DOHH2 (cell line): ENCODE results near the gene WAS.

Source experiments
- H3F3A ChIP-seq: fragments of 200-600 bp; sonication (generic), shearing (Covaris generic); 2 replicates; pipeline ENCODE4 v1.6.0; 2016; ENCODE audit warnings: antibody characterized with exemption, mild to moderate bottlenecking; ENCODE audit not compliant: control insufficient read depth, insufficient read depth
- H3K27ac ChIP-seq: fragments of 200-600 bp; sonication (generic); 2 replicates; pipeline ENCODE4 v1.5.1; 2014; ENCODE audit warnings: low read depth, mild to moderate bottlenecking, low read length, moderate library complexity
- H3K27me3 ChIP-seq: fragments of 200-600 bp; sonication (generic); 2 replicates; pipeline ENCODE4 v1.6.1; 2014; ENCODE audit warnings: mild to moderate bottlenecking, low read length, mixed read lengths; ENCODE audit not compliant: control insufficient read depth
- H3K36me3 ChIP-seq: fragments of 200-600 bp; sonication (generic); 2 replicates; pipeline ENCODE4 v1.6.1; 2014; ENCODE audit warnings: mild to moderate bottlenecking, low read length, moderate library complexity, mixed read lengths; ENCODE audit not compliant: control insufficient read depth
- H3K4me1 ChIP-seq: fragments of 200-600 bp; sonication (generic); 2 replicates; pipeline ENCODE4 v1.6.1; 2014; ENCODE audit warnings: mild to moderate bottlenecking, low read length, mixed read lengths; ENCODE audit not compliant: control insufficient read depth
- H3K4me2 ChIP-seq: fragments of 200-600 bp; sonication (generic); 2 replicates; pipeline ENCODE4 v1.6.0; 2014; ENCODE audit warnings: mild to moderate bottlenecking, low read length, moderate library complexity
- H3K4me3 ChIP-seq: fragments of 200-600 bp; sonication (generic); 2 replicates; pipeline ENCODE4 v1.5.1; 2014; ENCODE audit warnings: mild to moderate bottlenecking, low read length, mixed read lengths
- H3K79me2 ChIP-seq: fragments of 200-600 bp; sonication (generic); 2 replicates; pipeline ENCODE4 v1.6.1; 2014; ENCODE audit warnings: mild to moderate bottlenecking, low read length, mixed read lengths; ENCODE audit not compliant: control insufficient read depth
- H3K9me2 ChIP-seq: fragments of 200-600 bp; sonication (generic); replicated peaks from 2 replicates; pipeline ENCODE4 v1.6.1; 2014; ENCODE audit warnings: mild to moderate bottlenecking, low read length, mixed read lengths; ENCODE audit not compliant: control insufficient read depth
- H3K9me3 ChIP-seq: fragments of 200-600 bp; sonication (generic); 2 replicates; pipeline ENCODE4 v1.6.1; 2014; ENCODE audit warnings: antibody characterized with exemption, low read length, mixed read lengths; ENCODE audit not compliant: control insufficient read depth, insufficient read depth
- H4K20me1 ChIP-seq: fragments of 200-600 bp; sonication (generic); 2 replicates; pipeline ENCODE4 v1.6.0; 2014; ENCODE audit warnings: low read depth, mild to moderate bottlenecking, antibody characterized with exemption, low read length, moderate library complexity; ENCODE audit not compliant: control insufficient read depth, insufficient read depth
- EZH2phosphoT487 ChIP-seq: fragments of 200-600 bp; sonication (generic); IDR thresholded peaks from 2 replicates; pipeline ENCODE4 v1.6.1; 2017; ENCODE audit warnings: borderline replicate concordance, mild to moderate bottlenecking, antibody characterized with exemption, low read length, moderate library complexity, mixed read lengths
- TF ChIP-seq, protein P1 (sequence below): fragments of 200-600 bp; sonication (generic); IDR thresholded peaks from one replicate; pipeline ENCODE4 v1.5.1; 2014; ENCODE audit warnings: antibody characterized with exemption, mild to moderate bottlenecking, low read depth, low read length; ENCODE audit not compliant: poor library complexity, severe bottlenecking

The WAS gene

DNA sequence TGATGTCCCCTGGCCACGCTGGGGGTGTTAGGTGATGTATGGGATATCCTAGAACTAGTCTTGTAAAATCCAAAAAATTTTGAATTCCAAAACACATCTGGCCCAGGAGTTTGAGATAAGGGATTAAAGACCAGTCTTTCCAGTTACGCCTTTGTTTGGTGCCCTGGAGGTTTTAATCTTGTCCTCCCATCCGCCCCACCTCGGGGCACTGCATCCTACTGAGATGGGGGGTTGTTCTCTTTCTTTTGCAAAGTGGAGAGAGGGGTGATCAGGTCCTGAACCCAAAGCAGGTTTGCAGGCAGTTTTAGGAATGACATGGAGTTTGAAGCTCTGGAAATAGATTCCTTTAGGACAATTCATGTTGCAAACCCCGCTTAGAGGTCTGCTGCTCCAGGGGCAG is 14.7 kb downstream of the WAS start:
- Histone ChIP-seq H3K27ac (no peak overlapping the region), H3K79me2 (peaks cover 64% of the 10 kb centered on the region)

DNA sequence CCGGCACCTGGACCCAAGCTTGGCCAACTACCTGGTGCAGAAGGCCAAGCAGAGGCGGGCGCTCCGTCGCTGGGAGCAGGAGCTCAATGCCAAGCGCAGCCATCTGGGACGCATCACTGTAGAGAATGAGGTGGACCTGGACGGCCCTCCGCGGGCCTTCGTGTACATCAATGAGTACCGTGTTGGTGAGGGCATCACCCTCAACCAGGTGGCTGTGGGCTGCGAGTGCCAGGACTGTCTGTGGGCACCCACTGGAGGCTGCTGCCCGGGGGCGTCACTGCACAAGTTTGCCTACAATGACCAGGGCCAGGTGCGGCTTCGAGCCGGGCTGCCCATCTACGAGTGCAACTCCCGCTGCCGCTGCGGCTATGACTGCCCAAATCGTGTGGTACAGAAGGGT is 16.6 kb downstream of the WAS start:
- Histone ChIP-seq H3K9me2 (no peaks in the 10 kb centered on the region), H3K4me1 (peaks cover 19% of the 10 kb centered on the region), H3K27me3 (no peaks in the 10 kb centered on the region), H3K79me2 (peaks cover 80% of the 10 kb centered on the region), H3K36me3 (peaks cover 68% of the 10 kb centered on the region), H3K9me3 (no peaks in the 10 kb centered on the region), H3K4me2 (no peak overlapping the region), H3K4me3 (no peak overlapping the region), H4K20me1 (no peaks in the 10 kb centered on the region), H3K27ac (no peak overlapping the region), H3F3A (no peaks in the 10 kb centered on the region)
- TF ChIP-seq, protein P1, sequence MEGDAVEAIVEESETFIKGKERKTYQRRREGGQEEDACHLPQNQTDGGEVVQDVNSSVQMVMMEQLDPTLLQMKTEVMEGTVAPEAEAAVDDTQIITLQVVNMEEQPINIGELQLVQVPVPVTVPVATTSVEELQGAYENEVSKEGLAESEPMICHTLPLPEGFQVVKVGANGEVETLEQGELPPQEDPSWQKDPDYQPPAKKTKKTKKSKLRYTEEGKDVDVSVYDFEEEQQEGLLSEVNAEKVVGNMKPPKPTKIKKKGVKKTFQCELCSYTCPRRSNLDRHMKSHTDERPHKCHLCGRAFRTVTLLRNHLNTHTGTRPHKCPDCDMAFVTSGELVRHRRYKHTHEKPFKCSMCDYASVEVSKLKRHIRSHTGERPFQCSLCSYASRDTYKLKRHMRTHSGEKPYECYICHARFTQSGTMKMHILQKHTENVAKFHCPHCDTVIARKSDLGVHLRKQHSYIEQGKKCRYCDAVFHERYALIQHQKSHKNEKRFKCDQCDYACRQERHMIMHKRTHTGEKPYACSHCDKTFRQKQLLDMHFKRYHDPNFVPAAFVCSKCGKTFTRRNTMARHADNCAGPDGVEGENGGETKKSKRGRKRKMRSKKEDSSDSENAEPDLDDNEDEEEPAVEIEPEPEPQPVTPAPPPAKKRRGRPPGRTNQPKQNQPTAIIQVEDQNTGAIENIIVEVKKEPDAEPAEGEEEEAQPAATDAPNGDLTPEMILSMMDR = no peak
- TF ChIP-seq EZH2phosphoT487 = no peak

More for the DNA sequence above, 14.7 kb downstream of the WAS start:
- H4K20me1 ChIP-seq = no peaks in the 10 kb centered on the region
- H3K4me3 ChIP-seq = no peak overlapping the region; the same call in 1 of the 2 replicates
- peak overlapping the region; percentile 75; the same call in 1 of the 2 replicates for H3K4me2 ChIP-seq
- peaks cover 52% of the 10 kb centered on the region for H3K36me3 ChIP-seq
- no peaks in the 10 kb centered on the region for H3K9me3 ChIP-seq
- no peaks in the 10 kb centered on the region for H3K9me2 ChIP-seq
- no peaks in the 10 kb centered on the region for H3K27me3 ChIP-seq
- H3F3A ChIP-seq = no peaks in the 10 kb centered on the region
- peaks cover 22% of the 10 kb centered on the region for H3K4me1 ChIP-seq
- no peak for TF ChIP-seq EZH2phosphoT487
- TF ChIP-seq, protein P1 = no peak

DNA sequence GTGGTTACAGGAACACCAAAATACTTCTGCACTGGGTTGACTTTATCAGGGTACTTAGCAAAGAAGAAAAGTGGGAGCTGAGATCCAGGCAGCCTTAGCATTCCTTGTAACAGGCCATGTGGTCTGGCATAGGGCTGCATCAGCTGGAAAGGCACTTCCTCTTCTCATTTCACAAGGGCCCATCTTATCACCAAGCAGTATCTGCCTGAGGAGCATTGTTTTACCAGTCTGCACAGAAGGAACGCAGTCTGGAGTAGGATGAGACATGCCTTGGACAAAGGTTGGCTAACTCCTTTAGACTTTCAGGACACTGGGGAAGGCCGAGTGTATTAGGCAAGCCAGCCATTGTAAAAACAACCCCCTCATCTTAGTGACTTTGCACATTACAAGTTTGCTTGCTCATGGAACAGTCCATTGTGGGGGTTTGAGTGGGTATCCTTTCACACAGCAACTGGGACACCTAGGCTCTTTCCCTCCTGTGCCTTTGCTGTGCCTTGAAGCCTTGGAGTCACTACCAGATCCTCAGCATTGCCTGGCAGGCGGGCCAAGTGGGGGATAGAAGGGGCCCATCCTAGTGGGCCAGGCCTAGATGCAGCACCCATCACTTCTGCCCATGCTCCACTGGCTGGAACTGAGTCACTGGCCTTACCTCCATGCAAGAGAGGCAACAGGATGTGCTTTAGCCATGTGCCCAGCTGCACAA is 17.5 kb downstream of the WAS start:
- Histone ChIP-seq H3K9me2 (no peaks in the 10 kb centered on the region), H3K4me1 (peaks cover 11% of the 10 kb centered on the region), H3K4me3 (no peak overlapping the region), H3K9me3 (no peaks in the 10 kb centered on the region), H4K20me1 (no peaks in the 10 kb centered on the region), H3K27ac (no peak overlapping the region), H3K4me2 (no peak overlapping the region), H3F3A (no peaks in the 10 kb centered on the region), H3K79me2 (peaks cover 80% of the 10 kb centered on the region), H3K36me3 (peaks cover 74% of the 10 kb centered on the region), H3K27me3 (no peaks in the 10 kb centered on the region)
- TF ChIP-seq EZH2phosphoT487 = no peak

DNA sequence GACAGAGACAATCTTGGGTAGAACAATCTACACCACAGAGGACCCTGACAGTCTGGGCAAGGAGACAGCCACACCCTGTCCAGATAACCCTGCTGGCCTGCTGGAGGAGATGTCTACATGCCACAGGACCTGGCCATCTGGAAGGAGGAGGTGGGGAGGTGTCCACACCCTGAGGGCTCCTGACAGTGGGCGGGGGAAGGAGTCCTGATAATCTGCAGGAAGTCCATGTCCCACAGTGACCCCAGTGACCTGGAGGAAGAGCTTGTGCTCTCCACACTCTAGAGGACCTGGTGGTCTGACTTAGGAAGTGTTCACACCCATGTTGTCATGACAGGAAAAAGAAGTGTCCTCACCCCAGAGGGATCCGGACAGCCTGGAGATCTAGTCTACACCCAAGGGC is 18.4 kb downstream of the WAS start:
- Histone ChIP-seq H3K4me3 (no peak overlapping the region), H3F3A (no peaks in the 10 kb centered on the region), H3K9me2 (no peaks in the 10 kb centered on the region), H3K27me3 (no peaks in the 10 kb centered on the region), H3K9me3 (no peaks in the 10 kb centered on the region), H3K4me2 (no peak overlapping the region), H3K4me1 (peaks cover 10% of the 10 kb centered on the region), H3K79me2 (peaks cover 78% of the 10 kb centered on the region), H3K27ac (no peak overlapping the region), H3K36me3 (peaks cover 80% of the 10 kb centered on the region), H4K20me1 (no peaks in the 10 kb centered on the region)
- no peak for TF ChIP-seq EZH2phosphoT487
- TF ChIP-seq, protein P1 = no peak
